ENCODE results near the gene TMIE. TPM values are rescaled to one million over a fixed set of nuclear protein-coding genes. Genes with fewer than 3 reads are reported as not detected.

The TMIE gene
- total and polyA plus RNA-seq, 9 of the 15 experiments (the other 6 are each of a cell fraction or from before 2014, with no cell fraction given): not detected

- intact Hi-C loops (cut with micrococcal nuclease) (no loop called here), in situ Hi-C loops (cut with MboI) (no loop called here)
- 7% methylated on average over 5 of the region's 5 CpGs for WGBS (ENCODE audit: insufficient coverage, low coverage, missing lambda C conversion rate)
- FAIRE-seq (no peak), DNase-seq (ENCODE audit: extremely low read depth in 1 of 4, low spot score in 3 of 4) (no peak), ATAC-seq (no peak)
- no peak overlapping the region for H3K4me3 ChIP-seq
- H2AFZ ChIP-seq (ENCODE audit: low read depth, low read length): no peak overlapping the region
- ChIA-PET CTCF (ENCODE audit: low intra/inter-chr PET ratio) (no interaction called here), POLR2A (interaction anchor here (0.6 to 0.7 kb wide), 3 partner anchors 47 to 191 kb away, joined by 3 read pairs; no protein-coding TSS in a partner anchor)
- H3K9me3 ChIP-seq (replicated peaks; ENCODE audit: control insufficient read depth, insufficient read depth, low read depth, low read length): no peaks in the 10 kb centered on the region
- peaks cover 3% of the 10 kb centered on the region for H3K9me1 ChIP-seq (ENCODE audit: control insufficient read depth, insufficient read depth, low read length)
- H3K4me1 ChIP-seq (replicated peaks in 1 of 2; ENCODE audit: control insufficient read depth in 2 of 2, insufficient read depth in 2 of 2, low read length in 2 of 2): peaks cover 0 to 6% of the 10 kb centered on the region in 2 experiments; a peak in 2 of 5 replicates
- no peak overlapping the region for H3K4me2 ChIP-seq (ENCODE audit: insufficient read depth, low read length)
- H3K27me3 ChIP-seq (ENCODE audit: control insufficient read depth in 2 of 2, insufficient read depth in 2 of 2, low read length in 2 of 2): peaks cover 30 to 92% of the 10 kb centered on the region in 2 experiments; a peak in 4 of 5 replicates
- no peaks in the 10 kb centered on the region for H3K79me2 ChIP-seq (ENCODE audit: control insufficient read depth, insufficient read depth, low read length)
- no peak overlapping the region for H3K9ac ChIP-seq (ENCODE audit: insufficient read depth in 1 of 2, low read depth in 2 of 2, low read length in 2 of 2)
- H3K27ac ChIP-seq (ENCODE audit: extremely low read depth, low read depth, low read length): no peak overlapping the region
- no peaks in the 10 kb centered on the region for H3K36me3 ChIP-seq (ENCODE audit: control insufficient read depth, insufficient read depth, low read length)
- BruUV-seq (replicated peaks): no TSS peak
- H4K20me1 ChIP-seq (replicated peaks; ENCODE audit: control insufficient read depth, insufficient read depth, low read length): peaks cover 14% of the 10 kb centered on the region; the same call in 1 of the 2 replicates
- no peak for TF ChIP-seq CCNT2 (IDR thresholded peaks at IDR 0.05; ENCODE audit: borderline replicate concordance, extremely low read depth, insufficient read length, low read depth, low read length)
- no peak for TF ChIP-seq NKRF (IDR thresholded peaks at IDR 0.05; ENCODE audit: borderline replicate concordance)
- no peak for TF ChIP-seq SMC3 (conservative IDR thresholded peaks at IDR 0.05; ENCODE audit: insufficient read depth, low read depth, low read length)
- TF ChIP-seq ZBTB40 (IDR thresholded peaks at IDR 0.05): no peak
- no peak for TF ChIP-seq ZBTB40 (CRISPR knock-in tag; IDR thresholded peaks at IDR 0.05)
- no peak for TF ChIP-seq NCOA4 (IDR thresholded peaks at IDR 0.05; ENCODE audit: partially characterized antibody)
- no peak for TF ChIP-seq ZNF395 (CRISPR knock-in tag; IDR thresholded peaks at IDR 0.05)
- no peak for TF ChIP-seq SMAD3 (CRISPR knock-in tag; conservative IDR thresholded peaks at IDR 0.05)
- no peak for TF ChIP-seq ETS2 (tag; IDR thresholded peaks at IDR 0.05; ENCODE audit: borderline replicate concordance, poor library complexity, severe bottlenecking)
- no peak for TF ChIP-seq NELFE (IDR thresholded peaks at IDR 0.05; ENCODE audit: insufficient read depth, insufficient read length)
Observed at GRCh38 chr3:46679681-46680080, 21.5 kb upstream of the TMIE start.

All from K562 (cell line).